Skeletal muscle tissue (tissue), 4 donors: ENCODE data around the gene HS1BP3. TPM values are rescaled to one million over a fixed set of nuclear protein-coding genes. Genes with fewer than 3 reads are reported as not detected.
A peak's percentile ranks its signal among the peaks of the same experiment; 100 is the strongest.

Experiments
- H3K27ac ChIP-seq: one replicate; pipeline ENCODE4 v1.7.0; 2013; ENCODE audit warnings: mild to moderate bottlenecking, low read depth, low read length, inconsistent platforms
- H3K27me3 ChIP-seq, 3 donors: one replicate each; pipeline ENCODE4 v1.7.0; 2013; ENCODE audit warnings: low read length in 3 of 3; ENCODE audit not compliant: control insufficient read depth in 3 of 3, insufficient read depth in 3 of 3
- H3K36me3 ChIP-seq, 3 donors: one replicate each; pipeline ENCODE4 v1.7.0; 2013; ENCODE audit warnings: low read length in 3 of 3; ENCODE audit not compliant: control insufficient read depth in 3 of 3, insufficient read depth in 3 of 3
- H3K4me1 ChIP-seq, 3 donors: one replicate each; pipeline ENCODE4 v1.7.0; 2013; ENCODE audit warnings: low read length in 3 of 3, mild to moderate bottlenecking in 3 of 3; ENCODE audit not compliant: control insufficient read depth in 3 of 3, insufficient read depth in 3 of 3
- H3K4me3 ChIP-seq, 3 donors: one replicate each; pipeline ENCODE4 v1.7.0; 2013; ENCODE audit warnings: low read length in 3 of 3
- H3K9ac ChIP-seq, 3 donors: one replicate each; pipeline ENCODE4 v1.7.0; 2013; ENCODE audit warnings: low read length in 3 of 3, mild to moderate bottlenecking in 3 of 3, moderate library complexity in 2 of 3, low read depth in 1 of 3
- H3K9me3 ChIP-seq, 3 donors: one replicate each; pipeline ENCODE4 v1.7.0; 2013; ENCODE audit warnings: low read length in 3 of 3; ENCODE audit not compliant: control insufficient read depth in 3 of 3
- total RNA-seq: library from RNA; depleted of rRNA; stranded (reverse); fragments of >200 nt; gene quantifications from one replicate; pipeline ENCODE4 v1.2.3, GENCODE V29; 2014
- donor health status: Osteomylitis.

Gene HS1BP3
- total RNA-seq, 1 donor from 2014 or later: 10.4 TPM

- Histone ChIP-seq H3K4me3 (no peak overlapping the region), H3K27ac (peak overlapping the region; percentile 36), H3K9ac (peak overlapping the region in 2 of 3 donors; percentile 8 to 45), H3K4me1 (peaks cover 12 to 24% (median 23%) of the 10 kb centered on the region in 3 donors), H3K27me3 (no peaks in the 10 kb centered on the region), H3K9me3 (no peaks in the 10 kb centered on the region), H3K36me3 (peaks cover 13 to 18% (median 15%) of the 10 kb centered on the region in 3 donors)
Observed at GRCh38 chr2:20633794-20634506, 16.9 kb downstream of the HS1BP3 start.

- Histone ChIP-seq H3K27me3 (no peaks in the 10 kb centered on the region), H3K4me3 (no peak overlapping the region), H3K27ac (no peak overlapping the region), H3K4me1 (peaks cover 12 to 24% (median 23%) of the 10 kb centered on the region in 3 donors), H3K36me3 (peaks cover 7 to 15% (median 14%) of the 10 kb centered on the region in 3 donors), H3K9ac (no peak overlapping the region), H3K9me3 (no peaks in the 10 kb centered on the region)
Observed at GRCh38 chr2:20633001-20633400, 17.9 kb downstream of the HS1BP3 start.

- Histone ChIP-seq H3K27ac (no peak overlapping the region), H3K27me3 (no peaks in the 10 kb centered on the region), H3K36me3 (peaks cover 5 to 13% (median 12%) of the 10 kb centered on the region in 3 donors), H3K4me1 (peaks cover 12 to 26% (median 25%) of the 10 kb centered on the region in 3 donors), H3K9ac (no peak overlapping the region), H3K4me3 (no peak overlapping the region), H3K9me3 (no peaks in the 10 kb centered on the region)
Observed at GRCh38 chr2:20632446-20632990, 18.4 kb downstream of the HS1BP3 start.

- H3K4me1 ChIP-seq: peaks cover 14 to 34% (median 33%) of the 10 kb centered on the region in 3 donors
- no peak overlapping the region for H3K27ac ChIP-seq
- H3K36me3 ChIP-seq: peaks cover 6 to 13% (median 12%) of the 10 kb centered on the region in 3 donors
- H3K9ac ChIP-seq: no peak overlapping the region
- no peak overlapping the region for H3K4me3 ChIP-seq
- peaks cover 0 to 4% (median 0%) of the 10 kb centered on the region in 3 donors for H3K27me3 ChIP-seq
- no peaks in the 10 kb centered on the region for H3K9me3 ChIP-seq
Observed at GRCh38 chr2:20631617-20632307, 19.1 kb downstream of the HS1BP3 start.

- H3K9me3 ChIP-seq: no peaks in the 10 kb centered on the region
Observed at GRCh38 chr2:20630967-20631366, 19.9 kb downstream of the HS1BP3 start.

GRCh38 chr2:20629581-20630171 is 21.2 kb downstream of the HS1BP3 start:
- Histone ChIP-seq H3K9ac (no peak overlapping the region), H3K4me3 (no peak overlapping the region), H3K9me3 (no peaks in the 10 kb centered on the region), H3K27ac (no peak overlapping the region), H3K36me3 (peaks cover 6 to 12% (median 7%) of the 10 kb centered on the region in 3 donors), H3K4me1 (peaks cover 24 to 39% (median 38%) of the 10 kb centered on the region in 3 donors), H3K27me3 (peaks cover 0 to 6% (median 0%) of the 10 kb centered on the region in 3 donors)

More at GRCh38 chr2:20630967-20631366, 19.9 kb downstream of the HS1BP3 start:
- Histone ChIP-seq H3K27ac (no peak overlapping the region), H3K4me3 (no peak overlapping the region), H3K27me3 (peaks cover 0 to 6% (median 0%) of the 10 kb centered on the region in 3 donors), H3K36me3 (peaks cover 5 to 9% (median 7%) of the 10 kb centered on the region in 3 donors), H3K4me1 (peaks cover 21 to 40% (median 35%) of the 10 kb centered on the region in 3 donors), H3K9ac (no peak overlapping the region)

- Histone ChIP-seq H3K4me1 (peaks cover 24 to 38% (median 38%) of the 10 kb centered on the region in 3 donors), H3K9ac (no peak overlapping the region), H3K27me3 (peaks cover 0 to 6% (median 0%) of the 10 kb centered on the region in 3 donors), H3K4me3 (no peak overlapping the region), H3K27ac (no peak overlapping the region), H3K9me3 (no peaks in the 10 kb centered on the region), H3K36me3 (peaks cover 11 to 17% (median 11%) of the 10 kb centered on the region in 3 donors)
Observed at GRCh38 chr2:20629181-20629580, 21.7 kb downstream of the HS1BP3 start.

- Histone ChIP-seq H3K9ac (no peak overlapping the region), H3K27me3 (peaks cover 0 to 6% (median 0%) of the 10 kb centered on the region in 3 donors), H3K36me3 (peaks cover 12 to 24% (median 18%) of the 10 kb centered on the region in 3 donors), H3K27ac (no peak overlapping the region), H3K4me3 (no peak overlapping the region), H3K9me3 (no peaks in the 10 kb centered on the region), H3K4me1 (peaks cover 31 to 45% (median 43%) of the 10 kb centered on the region in 3 donors)
Observed at GRCh38 chr2:20627712-20628380, 23.1 kb downstream of the HS1BP3 start.
